ENCODE results near the gene ZBTB7B. TPM values are rescaled to one million over a fixed set of nuclear protein-coding genes. Genes with fewer than 3 reads are reported as not detected.

The ZBTB7B gene
- total RNA-seq, 4 donors from 2014 or later, result 45.5 to 63.4 (median 49.5) TPM

GRCh38 chr1:155038602-155039307, 36.2 kb downstream of the ZBTB7B start:
- 31 to 35% methylated on average over 8 of the region's 8 CpGs for WGBS, 2 donors (ENCODE audit: low coverage in 1 of 2)
- TF ChIP-seq POLR2A (IDR thresholded peaks at IDR 0.05) (no peak), POLR2AphosphoS5 (IDR thresholded peaks at IDR 0.05) (no peak), CTCF (IDR thresholded peaks at IDR 0.05) (no peak), EP300 (IDR thresholded peaks at IDR 0.05) (no peak)

DNA sequence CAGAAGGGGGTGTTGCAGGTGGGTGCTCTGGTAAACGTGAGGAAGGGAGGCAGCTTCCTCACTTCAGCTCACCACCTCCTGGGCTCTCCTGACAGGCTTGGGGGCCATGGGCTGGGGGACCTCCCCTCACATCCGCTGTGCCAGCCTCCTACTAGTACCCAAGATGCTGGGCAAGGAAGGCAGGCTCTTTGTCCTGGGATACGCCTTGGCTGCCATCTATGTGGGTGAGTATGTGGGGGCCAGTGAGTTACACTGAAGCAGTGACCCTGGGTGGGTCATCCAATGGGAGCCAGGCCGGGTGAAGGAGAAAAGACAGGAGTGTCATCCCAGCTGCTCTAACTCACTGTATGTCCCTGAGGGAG, 36.7 kb downstream of the ZBTB7B start:
- ATAC-seq, result no peak
- Histone ChIP-seq H3K4me3 (no peak overlapping the region), H3K9me3 (no peaks in the 10 kb centered on the region), H3K27ac (no peak overlapping the region), H3K27me3 (no peaks in the 10 kb centered on the region), H3K4me1 (peaks cover 0 to 9% (median 2%) of the 10 kb centered on the region in 3 donors), H3K36me3 (no peaks in the 10 kb centered on the region)
- WGBS, 2 donors (ENCODE audit: low coverage in 1 of 2), result 71% methylated on average over 2 of the region's 4 CpGs; no CpG with 5 or more reads in 1 of the 2 donors
- TF ChIP-seq POLR2AphosphoS5 (IDR thresholded peaks at IDR 0.05) (no peak), CTCF (IDR thresholded peaks at IDR 0.05) (no peak), POLR2A (IDR thresholded peaks at IDR 0.05) (no peak), EP300 (IDR thresholded peaks at IDR 0.05) (no peak)

More at GRCh38 chr1:155038602-155039307, 36.2 kb downstream of the ZBTB7B start:
- H3K27ac ChIP-seq, result no peak overlapping the region
- peak; percentile 79 for ATAC-seq
- H3K27me3 ChIP-seq, result no peaks in the 10 kb centered on the region
- H3K4me3 ChIP-seq, result no peak overlapping the region
- H3K36me3 ChIP-seq, result no peaks in the 10 kb centered on the region
- peaks cover 0 to 9% (median 2%) of the 10 kb centered on the region in 3 donors for H3K4me1 ChIP-seq
- no peaks in the 10 kb centered on the region for H3K9me3 ChIP-seq

DNA sequence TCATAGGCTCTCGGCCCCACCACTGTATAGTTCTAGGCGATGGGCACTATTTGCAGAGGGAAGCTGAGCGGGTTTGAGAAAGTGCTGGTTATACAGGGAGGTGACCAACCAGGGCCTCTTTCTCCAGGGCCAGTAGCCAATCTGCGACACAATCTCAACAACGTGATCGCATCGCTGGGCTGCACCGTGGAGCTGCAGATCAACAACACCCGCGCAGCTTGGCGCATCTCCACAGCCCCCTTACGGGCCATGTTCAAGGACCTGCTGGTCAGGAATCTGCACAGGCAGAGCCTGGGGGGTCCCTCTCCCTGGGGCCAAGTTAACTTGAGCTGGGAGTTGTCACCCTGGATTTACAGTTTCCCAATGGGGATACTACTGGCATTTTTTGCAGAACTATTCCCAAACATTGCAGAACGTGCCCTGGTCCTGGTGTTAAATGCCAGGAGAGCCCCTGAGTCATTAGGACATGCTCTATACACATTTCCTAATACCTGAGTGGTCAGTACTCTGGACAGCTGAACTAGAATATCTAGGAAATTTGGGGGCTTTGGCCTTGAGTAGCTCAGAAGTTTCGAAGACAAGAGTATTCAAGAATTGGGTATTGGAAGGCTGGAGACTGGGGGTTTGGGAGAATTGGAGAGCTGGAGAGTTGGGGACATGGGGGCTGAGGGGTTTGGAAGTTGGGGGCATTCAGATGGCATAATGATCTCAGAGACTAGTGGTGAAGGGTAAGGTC, 37.9 kb downstream of the ZBTB7B start:
- H3K4me3 ChIP-seq, result no peak overlapping the region
- H3K36me3 ChIP-seq, result no peaks in the 10 kb centered on the region
- no peaks in the 10 kb centered on the region for H3K27me3 ChIP-seq
- H3K27ac ChIP-seq, result no peak overlapping the region
- no peak for TF ChIP-seq POLR2A (IDR thresholded peaks at IDR 0.05)
- TF ChIP-seq EP300 (IDR thresholded peaks at IDR 0.05), result no peak
- peaks cover 0 to 19% (median 5%) of the 10 kb centered on the region in 3 donors for H3K4me1 ChIP-seq
- no peaks in the 10 kb centered on the region for H3K9me3 ChIP-seq
- no peak for ATAC-seq
- 84 to 98% methylated on average over 8 to 13 of the region's 14 CpGs for WGBS, 2 donors (ENCODE audit: low coverage in 1 of 2)

DNA sequence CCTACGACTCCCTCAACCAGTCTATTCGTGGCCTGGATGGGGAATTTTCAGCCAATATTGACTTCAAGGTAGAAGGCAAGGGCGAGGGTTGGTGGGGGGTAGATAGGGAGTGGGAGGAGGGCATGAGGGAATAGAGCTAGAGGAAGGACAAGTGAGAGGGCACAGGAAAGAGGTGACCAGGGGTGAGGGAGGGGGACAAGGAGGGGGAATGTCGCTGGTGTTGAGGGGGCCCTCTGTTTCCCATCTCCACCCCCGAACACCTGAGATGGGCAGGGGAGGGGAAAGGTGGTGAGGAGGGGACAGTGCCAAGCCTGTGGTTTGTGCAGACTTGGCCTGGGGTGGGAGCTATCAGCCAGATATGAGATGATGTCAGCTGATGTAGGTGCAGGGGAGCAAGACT, 40.2 kb downstream of the ZBTB7B start:
- WGBS, 2 donors (ENCODE audit: low coverage in 1 of 2), result 81 to 87% methylated on average over 4 to 5 of the region's 5 CpGs
- Histone ChIP-seq H3K27me3 (no peaks in the 10 kb centered on the region), H3K36me3 (no peaks in the 10 kb centered on the region), H3K9me3 (no peaks in the 10 kb centered on the region), H3K4me3 (no peak overlapping the region), H3K27ac (no peak overlapping the region), H3K4me1 (peaks cover 0 to 19% (median 5%) of the 10 kb centered on the region in 3 donors)
- no peak for ATAC-seq
- TF ChIP-seq POLR2A (IDR thresholded peaks at IDR 0.05) (no peak), CTCF (IDR thresholded peaks at IDR 0.05) (no peak), EP300 (IDR thresholded peaks at IDR 0.05) (no peak)

- no peak overlapping the region for H3K4me3 ChIP-seq
- whole genome bisulfite sequencing, 2 donors (ENCODE audit: low coverage in 1 of 2), result 69% methylated on average over 9 to 10 of the region's 12 CpGs
- H3K27ac ChIP-seq, result no peak overlapping the region
- peaks cover 0 to 18% (median 5%) of the 10 kb centered on the region in 3 donors for H3K4me1 ChIP-seq
- no peak for ATAC-seq
- no peak for TF ChIP-seq POLR2AphosphoS5 (IDR thresholded peaks at IDR 0.05)
- no peak for TF ChIP-seq EP300 (IDR thresholded peaks at IDR 0.05)
- TF ChIP-seq CTCF (IDR thresholded peaks at IDR 0.05), result no peak
- no peak for TF ChIP-seq POLR2A (IDR thresholded peaks at IDR 0.05)
- H3K27me3 ChIP-seq, result no peaks in the 10 kb centered on the region
- H3K36me3 ChIP-seq, result no peaks in the 10 kb centered on the region
- no peaks in the 10 kb centered on the region for H3K9me3 ChIP-seq
Observed at GRCh38 chr1:155043301-155043702, 40.7 kb downstream of the ZBTB7B start.
